NCI-H2107 (cell line): Measurements from ENCODE around the gene PTPN5.
"Not testable (repeated sequence)": the region's sequence is repeated elsewhere in the genome, so short reads cannot be mapped to it uniquely, and the experiment has no call there.

Source experiments
- DNase-seq: peaks from one replicate; lab custom pipeline; 2025; lab: John Stamatoyannopoulos, UW

The PTPN5 gene

GRCh38 chr11:18709414-18709813, 82.2 kb downstream of the PTPN5 start:
- no peak for DNase-seq

GRCh38 chr11:18707811-18708340, 83.7 kb downstream of the PTPN5 start:
- no peak for DNase-seq

GRCh38 chr11:18706330-18707243, 85.0 kb downstream of the PTPN5 start:
- DNase-seq: peak; percentile 11

- DNase-seq: no peak
Measured at GRCh38 chr11:18705651-18706281, 85.8 kb downstream of the PTPN5 start.

- DNase-seq: no peak
Measured at GRCh38 chr11:18704698-18705097, 86.9 kb downstream of the PTPN5 start.

GRCh38 chr11:18704045-18704645, 87.5 kb downstream of the PTPN5 start:
- no peak for DNase-seq

- DNase-seq: no peak
Measured at GRCh38 chr11:18703001-18703763, 88.4 kb downstream of the PTPN5 start.

- DNase-seq: no peak
Measured at GRCh38 chr11:18701614-18702216, 89.9 kb downstream of the PTPN5 start.

GRCh38 chr11:18700872-18701271, 90.7 kb downstream of the PTPN5 start:
- no peak for DNase-seq

- no peak for DNase-seq
Measured at GRCh38 chr11:18700375-18700774, 91.2 kb downstream of the PTPN5 start.

- DNase-seq: no peak
Measured at GRCh38 chr11:18699848-18700261, 91.7 kb downstream of the PTPN5 start.

- no peak for DNase-seq
Measured at GRCh38 chr11:18699269-18699596, 92.4 kb downstream of the PTPN5 start.

- DNase-seq: peak; percentile 57
Measured at GRCh38 chr11:18698341-18699268, 93.0 kb downstream of the PTPN5 start, which contains the start of gene TMEM86A. TMEM86A (plus strand) TSS chr11:18698779; CDS start chr11:18698887, 108 bp downstream.

GRCh38 chr11:18697576-18697975, 94.0 kb downstream of the PTPN5 start:
- no peak for DNase-seq

GRCh38 chr11:18696638-18697225, 94.9 kb downstream of the PTPN5 start:
- DNase-seq: no peak

- no peak for DNase-seq
Measured at GRCh38 chr11:18692941-18693760, 98.4 kb downstream of the PTPN5 start.

- DNase-seq: not testable (repeated sequence)
Measured at GRCh38 chr11:18691467-18692140, 100.0 kb downstream of the PTPN5 start.

- DNase-seq: no peak
Measured at GRCh38 chr11:18684267-18684666, 107.3 kb downstream of the PTPN5 start.
